ENCODE results near the gene EXTL2. TPM values are rescaled to one million over a fixed set of nuclear protein-coding genes. Genes with fewer than 3 reads are reported as not detected.
"Not testable (repeated sequence)": the region's sequence is repeated elsewhere in the genome, so short reads cannot be mapped to it uniquely, and the experiment has no call there.

EXTL2 gene
- total and polyA plus RNA-seq, 10 of the 15 experiments (the other 5 are each of a cell fraction or from before 2014, with no cell fraction given) = 10.2 to 51.1 (median 16.2) TPM

GRCh38 chr1:100847361-100848082 lies 47.1 kb downstream of the EXTL2 start:
- ChIA-PET POLR2A (no interaction called here), RAD21 (ENCODE audit: unreplicated experiment) (interaction anchor here (1.2 kb wide), 1 partner anchor 20 kb away, joined by 3 read pairs; no protein-coding TSS in a partner anchor), CTCF (interaction anchor here (1.5 to 2.1 kb wide), 3 partner anchors 11 to 21 kb away, joined by 5 to 7 read pairs (median 6); no protein-coding TSS in a partner anchor), SMC1A (ENCODE audit: uncharacterized antibody, unreplicated experiment) (interaction anchor here (1.2 kb wide), 1 partner anchor 21 kb away, joined by 3 read pairs; no protein-coding TSS in a partner anchor)
- peak; percentile 69 for FAIRE-seq
- ATAC-seq = no peak
- H3K4me3 ChIP-seq = no peak overlapping the region
- no peaks in the 10 kb centered on the region for H3K27me3 ChIP-seq (replicated peaks in 1 of 2; ENCODE audit: control insufficient read depth in 2 of 2, insufficient read depth in 2 of 2, low read length in 1 of 2)
- no peaks in the 10 kb centered on the region for H3K4me1 ChIP-seq (ENCODE audit: control insufficient read depth, insufficient read depth, low read length)
- H3K9me3 ChIP-seq (replicated peaks; ENCODE audit: control insufficient read depth, insufficient read depth, low read length) = no peaks in the 10 kb centered on the region
- no peaks in the 10 kb centered on the region for H4K20me1 ChIP-seq (ENCODE audit: control insufficient read depth, insufficient read depth)
- H3K27ac ChIP-seq (ENCODE audit: control insufficient read depth, insufficient read depth) = no peak overlapping the region
- no TSS peak for BruUV-seq (replicated peaks)
- peak overlapping the region; percentile 29; the same call in 1 of the 2 replicates for H2AFZ ChIP-seq (ENCODE audit: control insufficient read depth, low read depth, low read length)
- 0% methylated on average over 2 of the region's 2 CpGs for WGBS (ENCODE audit: insufficient coverage, insufficient replicate concordance, low lambda C conversion rate, missing lambda C conversion rate)
- intact Hi-C loops (cut with micrococcal nuclease; ENCODE audit: unreplicated experiment) = no loop called here
- H3K36me3 ChIP-seq (ENCODE audit: control insufficient read depth in 2 of 2, insufficient read depth in 2 of 2, low read length in 1 of 2) = no peaks in the 10 kb centered on the region
- H3K9ac ChIP-seq (ENCODE audit: control insufficient read depth, insufficient read depth, low read length) = no peak overlapping the region
- DNase-seq (ENCODE audit: low read depth, low spot score) = no peak
- H3K4me2 ChIP-seq (ENCODE audit: control insufficient read depth, insufficient read depth) = 0 out of 2 replicates have a peak overlapping the region, but pooled peaks have one; percentile 9
- TF ChIP-seq TCF12 (IDR thresholded peaks at IDR 0.05; ENCODE audit: low read depth, low read length) (no peak), MEF2A (IDR thresholded peaks at IDR 0.05; ENCODE audit: insufficient read depth, low read depth, low read length) (no peak), CHD4 (IDR thresholded peaks at IDR 0.05) (no peak), LARP7 (IDR thresholded peaks at IDR 0.05) (no peak)
- TF ChIP-seq, protein P1, sequence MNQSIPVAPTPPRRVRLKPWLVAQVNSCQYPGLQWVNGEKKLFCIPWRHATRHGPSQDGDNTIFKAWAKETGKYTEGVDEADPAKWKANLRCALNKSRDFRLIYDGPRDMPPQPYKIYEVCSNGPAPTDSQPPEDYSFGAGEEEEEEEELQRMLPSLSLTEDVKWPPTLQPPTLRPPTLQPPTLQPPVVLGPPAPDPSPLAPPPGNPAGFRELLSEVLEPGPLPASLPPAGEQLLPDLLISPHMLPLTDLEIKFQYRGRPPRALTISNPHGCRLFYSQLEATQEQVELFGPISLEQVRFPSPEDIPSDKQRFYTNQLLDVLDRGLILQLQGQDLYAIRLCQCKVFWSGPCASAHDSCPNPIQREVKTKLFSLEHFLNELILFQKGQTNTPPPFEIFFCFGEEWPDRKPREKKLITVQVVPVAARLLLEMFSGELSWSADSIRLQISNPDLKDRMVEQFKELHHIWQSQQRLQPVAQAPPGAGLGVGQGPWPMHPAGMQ (IDR thresholded peaks at IDR 0.05; ENCODE audit: borderline replicate concordance) = no peak
- in situ Hi-C loops (cut with MboI) = no loop called here
- no peaks in the 10 kb centered on the region for H3K79me2 ChIP-seq (ENCODE audit: control insufficient read depth, insufficient read depth, low read length)

DNA sequence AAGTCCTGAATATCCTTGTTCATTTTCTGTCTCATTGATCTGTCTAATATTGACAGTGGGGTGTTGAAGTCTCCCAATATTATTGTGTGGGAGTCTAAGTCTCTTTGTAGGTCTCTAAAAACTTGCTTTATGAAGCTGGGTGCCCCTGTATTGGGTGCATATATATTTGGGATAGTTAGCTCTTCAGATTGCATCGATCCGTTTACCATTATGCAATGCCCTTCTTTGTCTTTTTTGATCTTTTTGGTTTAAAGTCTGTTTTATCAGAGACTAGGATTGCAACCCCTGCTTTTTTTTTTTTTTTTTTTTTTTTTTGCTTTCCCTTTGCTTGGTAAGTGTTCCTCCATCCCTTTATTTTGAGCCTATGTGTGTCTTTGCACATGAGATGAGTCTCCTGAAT lies 51.5 kb downstream of the EXTL2 start:
- H3K9ac ChIP-seq (ENCODE audit: control insufficient read depth, insufficient read depth, low read length); H3K4me3 ChIP-seq; ATAC-seq; RAD21 ChIA-PET (ENCODE audit: unreplicated experiment); POLR2A ChIA-PET; FAIRE-seq; H4K20me1 ChIP-seq (ENCODE audit: control insufficient read depth, insufficient read depth); in situ Hi-C loops (cut with MboI); BruUV-seq (replicated peaks); H3K4me2 ChIP-seq (ENCODE audit: control insufficient read depth, insufficient read depth); H3K9me3 ChIP-seq (replicated peaks; ENCODE audit: control insufficient read depth, insufficient read depth, low read length); H3K36me3 ChIP-seq (ENCODE audit: control insufficient read depth in 2 of 2, insufficient read depth in 2 of 2, low read length in 1 of 2); SMC1A ChIA-PET (ENCODE audit: uncharacterized antibody, unreplicated experiment); DNase-seq (ENCODE audit: low read depth, low spot score); H3K4me1 ChIP-seq (ENCODE audit: control insufficient read depth, insufficient read depth, low read length); H3K27me3 ChIP-seq (replicated peaks in 1 of 2; ENCODE audit: control insufficient read depth in 2 of 2, insufficient read depth in 2 of 2, low read length in 1 of 2); intact Hi-C loops (cut with micrococcal nuclease; ENCODE audit: unreplicated experiment); H3K27ac ChIP-seq (ENCODE audit: control insufficient read depth, insufficient read depth); H3K79me2 ChIP-seq (ENCODE audit: control insufficient read depth, insufficient read depth, low read length); H2AFZ ChIP-seq (ENCODE audit: control insufficient read depth, low read depth, low read length): not testable (repeated sequence)
- CTCF ChIA-PET = interaction anchor here (0.6 to 0.7 kb wide), 2 partner anchors 116 to 767 kb away, joined by 3 read pairs; no protein-coding TSS in a partner anchor
- WGBS (ENCODE audit: insufficient coverage, insufficient replicate concordance, low lambda C conversion rate, missing lambda C conversion rate) = 83% methylated on average over 2 of the region's 2 CpGs
